HUES48 (cell line): Measurements from ENCODE around the gene PDZD2.
"Not testable (repeated sequence)": the region's sequence is repeated elsewhere in the genome, so short reads cannot be mapped to it uniquely, and the experiment has no call there.

ENCODE experiments used
- H3K27ac ChIP-seq: one replicate; pipeline ENCODE4 v1.7.0; 2013; ENCODE audit warnings: low read depth, low read length, inconsistent platforms
- H3K27me3 ChIP-seq: 2 replicates; pipeline ENCODE4 v1.6.1; 2013; ENCODE audit warnings: mild to moderate bottlenecking, low read length; ENCODE audit not compliant: control insufficient read depth, insufficient read depth
- H3K36me3 ChIP-seq: 2 replicates; pipeline ENCODE4 v1.6.1; 2013; ENCODE audit warnings: low read length; ENCODE audit not compliant: control insufficient read depth, insufficient read depth
- H3K4me1 ChIP-seq: 2 replicates; pipeline ENCODE4 v1.6.1; 2013; ENCODE audit warnings: mild to moderate bottlenecking, low read length; ENCODE audit not compliant: control insufficient read depth, insufficient read depth
- H3K4me3 ChIP-seq: 2 replicates; pipeline ENCODE4 v1.5.1; 2013; ENCODE audit warnings: mild to moderate bottlenecking, low read depth, low read length
- H3K9ac ChIP-seq: 2 replicates; pipeline ENCODE4 v1.6.1; 2013; ENCODE audit warnings: mild to moderate bottlenecking, low read depth, low read length, moderate library complexity
- H3K9me3 ChIP-seq: 2 replicates; pipeline ENCODE4 v1.6.1; 2013; ENCODE audit warnings: low read length; ENCODE audit not compliant: control insufficient read depth, insufficient read depth

PDZD2 gene

GRCh38 chr5:32004404-32004803 is 365.5 kb downstream of the PDZD2 start:
- Histone ChIP-seq H3K27me3 (no peaks in the 10 kb centered on the region), H3K36me3 (no peaks in the 10 kb centered on the region), H3K9ac (no peak overlapping the region), H3K27ac (no peak overlapping the region), H3K4me1 (peaks cover 11% of the 10 kb centered on the region), H3K4me3 (no peak overlapping the region), H3K9me3 (no peaks in the 10 kb centered on the region)

- Histone ChIP-seq H3K4me1 (peaks cover 17% of the 10 kb centered on the region), H3K36me3 (no peaks in the 10 kb centered on the region), H3K27me3 (no peaks in the 10 kb centered on the region), H3K27ac (no peak overlapping the region), H3K9me3 (no peaks in the 10 kb centered on the region), H3K9ac (no peak overlapping the region), H3K4me3 (no peak overlapping the region)
Measured at GRCh38 chr5:32008746-32009145, 369.8 kb downstream of the PDZD2 start.

DNA sequence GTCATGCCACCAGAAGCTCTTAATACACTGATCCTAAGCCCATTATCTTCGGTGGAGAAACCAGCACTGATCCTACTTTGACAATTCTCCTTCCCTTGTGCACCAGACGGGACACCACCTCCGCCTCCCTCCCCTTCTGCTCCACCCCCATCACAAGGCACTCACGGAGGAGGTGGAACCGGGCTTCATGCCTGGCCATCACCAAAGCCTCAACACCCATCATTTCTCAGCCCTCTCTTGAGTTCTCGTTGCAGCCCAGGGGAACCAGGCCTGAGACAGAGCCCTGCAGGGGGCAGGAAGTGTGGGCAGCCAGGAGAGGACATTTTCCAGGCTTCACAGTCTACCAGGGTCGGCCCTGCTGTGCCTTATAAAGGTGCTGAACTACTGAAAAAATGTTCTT is 374.7 kb downstream of the PDZD2 start:
- no peak overlapping the region for H3K27ac ChIP-seq
- H3K4me3 ChIP-seq = no peak overlapping the region
- peaks cover 45% of the 10 kb centered on the region for H3K4me1 ChIP-seq
- H3K36me3 ChIP-seq = no peaks in the 10 kb centered on the region
- no peaks in the 10 kb centered on the region for H3K9me3 ChIP-seq
- H3K9ac ChIP-seq = no peak overlapping the region
- no peaks in the 10 kb centered on the region for H3K27me3 ChIP-seq

GRCh38 chr5:32014096-32014745 is 375.3 kb downstream of the PDZD2 start:
- Histone ChIP-seq H3K9me3 (no peaks in the 10 kb centered on the region), H3K4me1 (peaks cover 46% of the 10 kb centered on the region), H3K4me3 (no peak overlapping the region), H3K27ac (no peak overlapping the region), H3K9ac (no peak overlapping the region), H3K36me3 (no peaks in the 10 kb centered on the region), H3K27me3 (no peaks in the 10 kb centered on the region)

DNA sequence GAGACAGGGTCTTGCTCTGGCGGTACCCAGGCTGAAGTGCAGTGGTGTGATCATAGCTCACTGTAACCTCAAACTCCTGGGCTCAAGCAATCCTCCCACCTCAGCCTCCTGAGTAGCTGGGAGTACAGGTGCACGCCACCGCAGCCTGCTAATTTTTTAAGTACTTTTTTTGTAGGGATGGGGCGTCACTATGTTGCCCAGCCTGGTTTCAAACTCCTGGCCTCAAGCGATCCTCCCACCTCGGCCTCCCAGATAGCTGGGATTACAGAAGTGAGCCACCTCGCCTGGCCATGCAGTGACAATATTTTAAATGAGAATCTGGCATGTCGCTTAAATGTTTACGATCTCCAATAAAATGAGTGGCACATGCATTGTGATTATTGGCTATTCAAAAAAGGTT is 376.3 kb downstream of the PDZD2 start:
- H3K27ac ChIP-seq, H3K27me3 ChIP-seq: not testable (repeated sequence)
- peaks cover 46% of the 10 kb centered on the region for H3K4me1 ChIP-seq

GRCh38 chr5:32017692-32018367 is 378.9 kb downstream of the PDZD2 start:
- no peak overlapping the region for H3K4me3 ChIP-seq
- peak overlapping the region; percentile 14 for H3K27ac ChIP-seq

More for the DNA sequence above, 376.3 kb downstream of the PDZD2 start:
- H3K9ac ChIP-seq, H3K4me3 ChIP-seq, H3K36me3 ChIP-seq, H3K9me3 ChIP-seq: not testable (repeated sequence)

GRCh38 chr5:32018476-32019436 is 379.8 kb downstream of the PDZD2 start:
- H3K27me3 ChIP-seq = no peaks in the 10 kb centered on the region
- H3K27ac ChIP-seq = peak overlapping the region; percentile 14
- H3K4me3 ChIP-seq = no peak overlapping the region

More at GRCh38 chr5:32017692-32018367, 378.9 kb downstream of the PDZD2 start:
- H3K36me3 ChIP-seq = no peaks in the 10 kb centered on the region
- H3K27me3 ChIP-seq = no peaks in the 10 kb centered on the region
- H3K4me1 ChIP-seq = peaks cover 46% of the 10 kb centered on the region
- H3K9ac ChIP-seq = no peak overlapping the region
- no peaks in the 10 kb centered on the region for H3K9me3 ChIP-seq

GRCh38 chr5:32020271-32020670 is 381.3 kb downstream of the PDZD2 start:
- Histone ChIP-seq H3K9ac (no peak overlapping the region), H3K4me3 (no peak overlapping the region), H3K27ac (no peak overlapping the region), H3K9me3 (no peaks in the 10 kb centered on the region), H3K27me3 (no peaks in the 10 kb centered on the region), H3K36me3 (no peaks in the 10 kb centered on the region), H3K4me1 (peaks cover 33% of the 10 kb centered on the region)

More at GRCh38 chr5:32018476-32019436, 379.8 kb downstream of the PDZD2 start:
- Histone ChIP-seq H3K36me3 (no peaks in the 10 kb centered on the region), H3K9me3 (no peaks in the 10 kb centered on the region), H3K4me1 (peaks cover 40% of the 10 kb centered on the region), H3K9ac (no peak overlapping the region)

GRCh38 chr5:32020946-32021345 is 382.0 kb downstream of the PDZD2 start:
- Histone ChIP-seq H3K4me3 (no peak overlapping the region), H3K9ac (no peak overlapping the region), H3K27me3 (no peaks in the 10 kb centered on the region), H3K36me3 (no peaks in the 10 kb centered on the region), H3K27ac (no peak overlapping the region), H3K9me3 (no peaks in the 10 kb centered on the region), H3K4me1 (peaks cover 28% of the 10 kb centered on the region)

- Histone ChIP-seq H3K4me3 (no peak overlapping the region), H3K27ac (no peak overlapping the region), H3K27me3 (no peaks in the 10 kb centered on the region), H3K9me3 (no peaks in the 10 kb centered on the region), H3K4me1 (peaks cover 19% of the 10 kb centered on the region), H3K36me3 (no peaks in the 10 kb centered on the region), H3K9ac (no peak overlapping the region)
Measured at GRCh38 chr5:32021771-32022170, 382.8 kb downstream of the PDZD2 start.
